Testis (tissue), 2 donors: Measurements from ENCODE around the gene DCST2.

Source experiments
- POLR2A ChIP-seq: fragments of 450-650 bp; IDR thresholded peaks from one replicate; pipeline ENCODE4 v1.6.1; 2017; ENCODE audit warnings: antibody characterized with exemption, mild to moderate bottlenecking, moderate library complexity
- TF ChIP-seq, protein P1 (sequence below), 3 experiments: fragments of 450-650 bp in 2 of 3; fragments of 200-600 bp in 1 of 3; sonication (generic) in 1 of 3; IDR thresholded peaks; one replicate each; pipeline ENCODE4 v1.5.1; 2016 to 2019; ENCODE audit warnings: antibody characterized with exemption in 3 of 3, mild to moderate bottlenecking in 2 of 3, moderate library complexity in 1 of 3

DNA sequence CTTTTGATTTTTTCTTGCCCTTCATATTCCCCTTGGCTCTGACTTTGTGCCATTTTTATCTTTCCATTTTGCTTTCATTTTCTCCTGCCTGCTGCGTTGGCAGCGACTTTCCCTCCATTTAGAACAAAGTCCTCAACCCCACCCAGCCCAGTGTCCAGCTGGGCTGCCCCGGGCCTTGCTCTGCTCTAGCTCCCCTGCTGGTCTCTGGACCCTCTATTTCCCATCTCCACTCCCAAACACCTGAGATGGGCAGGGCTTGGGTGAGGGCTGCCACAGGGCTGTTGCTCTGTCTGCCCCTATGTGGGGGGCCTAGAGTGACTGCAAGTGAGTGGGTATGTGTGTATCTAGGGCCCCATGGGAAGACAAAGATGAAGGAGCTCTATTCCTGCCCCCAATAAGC is 10.2 kb upstream of the DCST2 start:
- TF ChIP-seq, protein P1, sequence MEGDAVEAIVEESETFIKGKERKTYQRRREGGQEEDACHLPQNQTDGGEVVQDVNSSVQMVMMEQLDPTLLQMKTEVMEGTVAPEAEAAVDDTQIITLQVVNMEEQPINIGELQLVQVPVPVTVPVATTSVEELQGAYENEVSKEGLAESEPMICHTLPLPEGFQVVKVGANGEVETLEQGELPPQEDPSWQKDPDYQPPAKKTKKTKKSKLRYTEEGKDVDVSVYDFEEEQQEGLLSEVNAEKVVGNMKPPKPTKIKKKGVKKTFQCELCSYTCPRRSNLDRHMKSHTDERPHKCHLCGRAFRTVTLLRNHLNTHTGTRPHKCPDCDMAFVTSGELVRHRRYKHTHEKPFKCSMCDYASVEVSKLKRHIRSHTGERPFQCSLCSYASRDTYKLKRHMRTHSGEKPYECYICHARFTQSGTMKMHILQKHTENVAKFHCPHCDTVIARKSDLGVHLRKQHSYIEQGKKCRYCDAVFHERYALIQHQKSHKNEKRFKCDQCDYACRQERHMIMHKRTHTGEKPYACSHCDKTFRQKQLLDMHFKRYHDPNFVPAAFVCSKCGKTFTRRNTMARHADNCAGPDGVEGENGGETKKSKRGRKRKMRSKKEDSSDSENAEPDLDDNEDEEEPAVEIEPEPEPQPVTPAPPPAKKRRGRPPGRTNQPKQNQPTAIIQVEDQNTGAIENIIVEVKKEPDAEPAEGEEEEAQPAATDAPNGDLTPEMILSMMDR (IDR thresholded peaks at IDR 0.05) = no peak
- TF ChIP-seq POLR2A = no peak
